HT-29 (cell line): ENCODE measurements around the gene PDZRN3. TPM values are rescaled to one million over a fixed set of nuclear protein-coding genes. Genes with fewer than 3 reads are reported as not detected.
A peak's percentile ranks its signal among the peaks of the same experiment; 100 is the strongest.
"Not testable (repeated sequence)": the region's sequence is repeated elsewhere in the genome, so short reads cannot be mapped to it uniquely, and the experiment has no call there.

Experiments used
- DNase-seq: peaks from one replicate; pipeline ENCODE4 v3.0.0-alpha.2; 2015; ENCODE audit warnings: low spot score
- total RNA-seq: library from RNA; depleted of rRNA; stranded (reverse); fragments of >200 nt; shearing (Covaris generic); gene quantifications from 2 replicates; pipeline ENCODE4 v1.2.3, GENCODE V29; 2014

Gene PDZRN3
- total RNA-seq, 1 experiment from 2014 or later = 4.6 TPM

- DNase-seq = not testable (repeated sequence)
These were observed 160.6 kb downstream of the PDZRN3 start for GRCh38 chr3:73464126-73464525.

- DNase-seq = no peak
These were observed 163.2 kb downstream of the PDZRN3 start for GRCh38 chr3:73461547-73461946.

GRCh38 chr3:73459711-73460110 lies 165.0 kb downstream of the PDZRN3 start:
- no peak for DNase-seq

- DNase-seq = no peak
These were observed 171.1 kb downstream of the PDZRN3 start for GRCh38 chr3:73453666-73454065.

- DNase-seq = no peak
These were observed 172.0 kb downstream of the PDZRN3 start for GRCh38 chr3:73452729-73453128.

- DNase-seq = no peak
These were observed 173.3 kb downstream of the PDZRN3 start for GRCh38 chr3:73451301-73451944.

- no peak for DNase-seq
These were observed 175.0 kb downstream of the PDZRN3 start for GRCh38 chr3:73449774-73450173.

GRCh38 chr3:73448761-73449301 lies 175.9 kb downstream of the PDZRN3 start:
- DNase-seq = no peak

GRCh38 chr3:73448041-73448440 lies 176.7 kb downstream of the PDZRN3 start:
- no peak for DNase-seq

GRCh38 chr3:73447111-73447510 lies 177.6 kb downstream of the PDZRN3 start:
- no peak for DNase-seq

- DNase-seq = no peak
These were observed 178.2 kb downstream of the PDZRN3 start for GRCh38 chr3:73446467-73447110.

- DNase-seq = no peak
These were observed 181.9 kb downstream of the PDZRN3 start for GRCh38 chr3:73442886-73443285.

- DNase-seq = no peak
These were observed 182.6 kb downstream of the PDZRN3 start for GRCh38 chr3:73442152-73442551.

- no peak for DNase-seq
These were observed 186.9 kb downstream of the PDZRN3 start for GRCh38 chr3:73437828-73438227.

- no peak for DNase-seq
These were observed 189.7 kb downstream of the PDZRN3 start for GRCh38 chr3:73435055-73435454.

GRCh38 chr3:73433687-73434086 lies 191.1 kb downstream of the PDZRN3 start:
- DNase-seq = no peak

GRCh38 chr3:73433079-73433478 lies 191.7 kb downstream of the PDZRN3 start:
- DNase-seq = no peak

GRCh38 chr3:73432706-73433032 lies 192.1 kb downstream of the PDZRN3 start:
- no peak for DNase-seq

GRCh38 chr3:73432023-73432705 lies 192.6 kb downstream of the PDZRN3 start:
- peak; percentile 29 for DNase-seq

- no peak for DNase-seq
These were observed 193.4 kb downstream of the PDZRN3 start for GRCh38 chr3:73431183-73431900.

- DNase-seq = no peak
These were observed 197.6 kb downstream of the PDZRN3 start for GRCh38 chr3:73427048-73427706.

GRCh38 chr3:73426606-73427005 lies 198.1 kb downstream of the PDZRN3 start:
- DNase-seq = no peak
